Measurements from ENCODE around the gene SUN2.

- no peak for TF ChIP-seq CTCF (conservative IDR thresholded peaks at IDR 0.05; ENCODE audit: low read depth, low read length)
- no peak for TF ChIP-seq RFX5 (IDR thresholded peaks at IDR 0.05; ENCODE audit: low read depth, low read length)
- no peak for TF ChIP-seq RAD21 (IDR thresholded peaks at IDR 0.05; ENCODE audit: low read length)
- no peak for TF ChIP-seq MXI1 (IDR thresholded peaks at IDR 0.05; ENCODE audit: borderline replicate concordance, low read depth, low read length)
Measured at GRCh38 chr22:38733724-38734381, 21.9 kb downstream of the SUN2 start.
